H9 (cell line): ENCODE data around the gene LTBP2. TPM values are rescaled to one million over a fixed set of nuclear protein-coding genes. Genes with fewer than 3 reads are reported as not detected.

Experiments
- DNase-seq: peaks from one replicate; pipeline ENCODE4 v3.0.0-alpha.2; 2017
- H2AFZ ChIP-seq: one replicate; pipeline ENCODE4 v1.6.1; 2013; ENCODE audit warnings: mild to moderate bottlenecking, low read length, control low read depth, moderate library complexity
- H2AK5ac ChIP-seq: 2 replicates; pipeline ENCODE4 v1.6.1; 2013; ENCODE audit warnings: low read length, control low read depth, mixed read lengths; ENCODE audit not compliant: insufficient read length
- H2BK120ac ChIP-seq: one replicate; pipeline ENCODE4 v1.6.1; 2013; ENCODE audit warnings: low read depth, mild to moderate bottlenecking, low read length, control low read depth, inconsistent platforms; ENCODE audit not compliant: poor library complexity, severe bottlenecking
- H2BK12ac ChIP-seq: 2 replicates; pipeline ENCODE4 v1.6.1; 2013; ENCODE audit warnings: low read length, control low read depth, mixed read lengths, low read depth; ENCODE audit not compliant: insufficient read length
- H2BK15ac ChIP-seq: 2 replicates; pipeline ENCODE4 v1.6.1; 2013; ENCODE audit warnings: low read depth, low read length, control low read depth
- H2BK20ac ChIP-seq: one replicate; pipeline ENCODE4 v1.6.1; 2013; ENCODE audit warnings: low read depth, mild to moderate bottlenecking, low read length, control low read depth, inconsistent platforms; ENCODE audit not compliant: poor library complexity, severe bottlenecking
- H2BK5ac ChIP-seq: 2 replicates; pipeline ENCODE4 v1.6.1; 2013; ENCODE audit warnings: low read length, control low read depth, mixed read lengths; ENCODE audit not compliant: insufficient read length
- H3K14ac ChIP-seq: 2 replicates; pipeline ENCODE4 v1.6.1; 2013; ENCODE audit warnings: low read length, control low read depth; ENCODE audit not compliant: insufficient read depth
- H3K18ac ChIP-seq: 2 replicates; pipeline ENCODE4 v1.6.1; 2013; ENCODE audit warnings: low read depth, mild to moderate bottlenecking, mixed read lengths, low read length, control low read depth; ENCODE audit not compliant: insufficient read length
- H3K23ac ChIP-seq: 2 replicates; pipeline ENCODE4 v1.6.1; 2013; ENCODE audit warnings: low read length, control low read depth, mixed read lengths, low read depth; ENCODE audit not compliant: insufficient read length
- H3K23me2 ChIP-seq: 2 replicates; pipeline ENCODE4 v1.6.1; 2013; ENCODE audit warnings: low read depth, mild to moderate bottlenecking, mixed read lengths, low read length, control low read depth; ENCODE audit not compliant: insufficient read length, poor library complexity, severe bottlenecking
- H3K27ac ChIP-seq: 2 replicates; pipeline ENCODE4 v1.5.1; 2013; ENCODE audit warnings: low read length, control low read depth, mixed read lengths, low read depth; ENCODE audit not compliant: insufficient read length
- H3K27me3 ChIP-seq: 2 replicates; pipeline ENCODE4 v1.6.1; 2013; ENCODE audit warnings: low read length, control low read depth, inconsistent platforms; ENCODE audit not compliant: insufficient read depth
- H3K4ac ChIP-seq: 2 replicates; pipeline ENCODE4 v1.6.1; 2013; ENCODE audit warnings: low read depth, mild to moderate bottlenecking, control low read depth, inconsistent platforms, low read length, moderate library complexity
- H3K4me1 ChIP-seq: 2 replicates; pipeline ENCODE4 v1.6.1; 2013; ENCODE audit warnings: low read length, control low read depth, inconsistent platforms; ENCODE audit not compliant: insufficient read depth
- H3K4me2 ChIP-seq: 2 replicates; pipeline ENCODE4 v1.6.1; 2013; ENCODE audit warnings: low read length, control low read depth, mixed read lengths; ENCODE audit not compliant: insufficient read length, insufficient read depth
- H3K56ac ChIP-seq: 2 replicates; pipeline ENCODE4 v1.6.1; 2013; ENCODE audit warnings: low read depth, mild to moderate bottlenecking, mixed read lengths, low read length, control low read depth; ENCODE audit not compliant: insufficient read length
- H3K79me1 ChIP-seq: 2 replicates; pipeline ENCODE4 v1.6.1; 2013; ENCODE audit warnings: low read depth, mild to moderate bottlenecking, moderate library complexity, low read length, control low read depth, inconsistent platforms; ENCODE audit not compliant: insufficient read depth, poor library complexity, severe bottlenecking
- H3K79me2 ChIP-seq: 2 replicates; pipeline ENCODE4 v1.6.1; 2013; ENCODE audit warnings: low read length, control low read depth, inconsistent platforms; ENCODE audit not compliant: insufficient read depth
- H3K9ac ChIP-seq: 2 replicates; pipeline ENCODE4 v1.6.1; 2013; ENCODE audit warnings: low read length, control low read depth, mixed read lengths; ENCODE audit not compliant: insufficient read length; ENCODE audit errors: extremely low read depth
- H3K9me3 ChIP-seq: one replicate; pipeline ENCODE4 v1.6.1; 2013; ENCODE audit warnings: low read depth, low read length, inconsistent platforms; ENCODE audit not compliant: control insufficient read depth
- H3T11ph ChIP-seq: one replicate; pipeline ENCODE4 v1.6.1; 2013; ENCODE audit warnings: mild to moderate bottlenecking, low read length, control low read depth, inconsistent platforms
- H4K20me1 ChIP-seq: one replicate; pipeline ENCODE4 v1.6.1; 2013; ENCODE audit not compliant: control insufficient read depth, insufficient read length, insufficient read depth
- H4K5ac ChIP-seq: 2 replicates; pipeline ENCODE4 v1.6.1; 2013; ENCODE audit warnings: low read depth, mild to moderate bottlenecking, mixed read lengths, low read length, control low read depth; ENCODE audit not compliant: insufficient read length
- H4K8ac ChIP-seq: replicated peaks from 2 replicates; pipeline ENCODE4 v1.6.1; 2013; ENCODE audit warnings: low read length, control low read depth, mixed read lengths, low read depth; ENCODE audit not compliant: insufficient read length
- H4K91ac ChIP-seq: 2 replicates; pipeline ENCODE4 v1.6.1; 2013; ENCODE audit warnings: low read depth, mild to moderate bottlenecking, moderate library complexity, mixed read lengths, low read length, control low read depth; ENCODE audit not compliant: insufficient read length
- H3K27ac Mint-ChIP-seq, 3 experiments: 2 replicates in 2 of 3; 3 replicates in 1 of 3; pipeline ENCODE4 v1.8.0; 2020 to 2021; ENCODE audit warnings: mixed read lengths in 3 of 3, mild to moderate bottlenecking in 1 of 3, moderate library complexity in 1 of 3
- H3K27me3 Mint-ChIP-seq: 2 replicates; pipeline ENCODE4 v1.8.0; 2021; ENCODE audit warnings: low read depth, mild to moderate bottlenecking, moderate library complexity, mixed read lengths
- H3K36me3 Mint-ChIP-seq, 3 experiments: 2 replicates in 2 of 3; 3 replicates in 1 of 3; pipeline ENCODE4 v1.8.0; 2020 to 2021; ENCODE audit warnings: low read depth in 3 of 3, mixed read lengths in 3 of 3; ENCODE audit not compliant: insufficient read depth in 1 of 3
- H3K4me1 Mint-ChIP-seq, 2 experiments: 2 replicates each; pipeline ENCODE4 v1.8.0; 2020; ENCODE audit warnings: mixed read lengths in 2 of 2
- H3K4me3 Mint-ChIP-seq, 2 experiments: 2 replicates in 1 of 2; 3 replicates in 1 of 2; pipeline ENCODE4 v1.8.0; 2020 to 2021; ENCODE audit warnings: mild to moderate bottlenecking in 2 of 2, mixed read lengths in 2 of 2, moderate library complexity in 1 of 2
- H3K9me3 Mint-ChIP-seq, 2 experiments: 2 replicates in 1 of 2; 3 replicates in 1 of 2; pipeline ENCODE4 v1.8.0; 2020; ENCODE audit warnings: mild to moderate bottlenecking in 2 of 2, mixed read lengths in 2 of 2, moderate library complexity in 1 of 2
- CTCF ChIP-seq: fragments of 200-600 bp; sonication (generic); conservative IDR thresholded peaks from 3 replicates; pipeline ENCODE4 v1.8.0; 2021; ENCODE audit warnings: antibody characterized with exemption, mild to moderate bottlenecking
- WGBS: extraction: QIAGEN DNeasy Blood & Tissue Kit; methylation state at CpG from one replicate; pipeline ENCODE4 v1.1.7; 2013; ENCODE audit warnings: missing lambda C conversion rate, low lambda C conversion rate, mixed read lengths; ENCODE audit not compliant: insufficient read length; ENCODE audit errors: extremely low coverage; 5-methylcytosine and 5-hydroxymethylcytosine counted together
- total RNA-seq: library from RNA; stranded (reverse); gene quantifications from 2 replicates; pipeline ENCODE4 v1.2.1, GENCODE V29; 2021

Gene LTBP2
- total RNA-seq, 1 experiment from 2014 or later, result 0.77 TPM

GRCh38 chr14:74649167-74649566, 37.1 kb upstream of the LTBP2 start:
- TF ChIP-seq CTCF, result no peak
- Histone ChIP-seq H2BK20ac (no peak overlapping the region), H2AFZ (no peak overlapping the region), H3K9ac (no peak overlapping the region), H3K14ac (no peak overlapping the region), H2BK5ac (no peak overlapping the region), H2BK120ac (no peak overlapping the region), H4K8ac (no peak overlapping the region), H3K9me3 (no peaks in the 10 kb centered on the region), H3K4me1 (no peaks in the 10 kb centered on the region), H3K56ac (no peak overlapping the region), H3K23me2 (no peaks in the 10 kb centered on the region), H4K20me1 (peaks cover 2% of the 10 kb centered on the region), H2AK5ac (no peak overlapping the region), H3T11ph (no peak overlapping the region), H3K27me3 (no peaks in the 10 kb centered on the region), H3K27ac (no peak overlapping the region), H4K5ac (no peak overlapping the region), H3K79me2 (no peaks in the 10 kb centered on the region), H3K79me1 (no peaks in the 10 kb centered on the region), H2BK12ac (no peak overlapping the region), H3K23ac (no peak overlapping the region), H2BK15ac (no peak overlapping the region), H3K4ac (no peak overlapping the region), H3K18ac (no peak overlapping the region), H4K91ac (no peak overlapping the region), H3K4me2 (no peak overlapping the region)
- Mint-ChIP-seq H3K36me3 (peaks cover 0 to 1% (median 0%) of the 10 kb centered on the region in 3 experiments; a peak in 1 of 7 replicates), H3K9me3 (no peaks in the 10 kb centered on the region), H3K27ac (peak overlapping the region in 1 of 3 experiments; percentile 34; a peak in 1 of 7 replicates), H3K27me3 (peaks cover 4% of the 10 kb centered on the region), H3K4me3 (no peak overlapping the region), H3K4me1 (peaks cover 12 to 16% of the 10 kb centered on the region in 2 experiments)
- DNase-seq, result peak; percentile 55
- no CpG with 5 or more reads among the region's 7 CpGs for WGBS
